Choroid plexus epithelial cell (primary cell): ENCODE data around the gene PHF1.

ENCODE experiments used
- DNase-seq: peaks from one replicate; pipeline ENCODE4 v3.0.0-alpha.2; 2010; ENCODE audit warnings: low read depth
- H3K4me3 ChIP-seq: 2 replicates; pipeline ENCODE4 v1.5.1; 2011; ENCODE audit warnings: low read depth, mild to moderate bottlenecking, control low read depth, low read length, moderate library complexity
- TF ChIP-seq, protein P1 (sequence below): conservative IDR thresholded peaks from 2 replicates; pipeline ENCODE4 v1.5.1; 2011; ENCODE audit warnings: low read depth, mild to moderate bottlenecking, control low read depth, inconsistent platforms, low read length, moderate library complexity

Gene PHF1

DNA sequence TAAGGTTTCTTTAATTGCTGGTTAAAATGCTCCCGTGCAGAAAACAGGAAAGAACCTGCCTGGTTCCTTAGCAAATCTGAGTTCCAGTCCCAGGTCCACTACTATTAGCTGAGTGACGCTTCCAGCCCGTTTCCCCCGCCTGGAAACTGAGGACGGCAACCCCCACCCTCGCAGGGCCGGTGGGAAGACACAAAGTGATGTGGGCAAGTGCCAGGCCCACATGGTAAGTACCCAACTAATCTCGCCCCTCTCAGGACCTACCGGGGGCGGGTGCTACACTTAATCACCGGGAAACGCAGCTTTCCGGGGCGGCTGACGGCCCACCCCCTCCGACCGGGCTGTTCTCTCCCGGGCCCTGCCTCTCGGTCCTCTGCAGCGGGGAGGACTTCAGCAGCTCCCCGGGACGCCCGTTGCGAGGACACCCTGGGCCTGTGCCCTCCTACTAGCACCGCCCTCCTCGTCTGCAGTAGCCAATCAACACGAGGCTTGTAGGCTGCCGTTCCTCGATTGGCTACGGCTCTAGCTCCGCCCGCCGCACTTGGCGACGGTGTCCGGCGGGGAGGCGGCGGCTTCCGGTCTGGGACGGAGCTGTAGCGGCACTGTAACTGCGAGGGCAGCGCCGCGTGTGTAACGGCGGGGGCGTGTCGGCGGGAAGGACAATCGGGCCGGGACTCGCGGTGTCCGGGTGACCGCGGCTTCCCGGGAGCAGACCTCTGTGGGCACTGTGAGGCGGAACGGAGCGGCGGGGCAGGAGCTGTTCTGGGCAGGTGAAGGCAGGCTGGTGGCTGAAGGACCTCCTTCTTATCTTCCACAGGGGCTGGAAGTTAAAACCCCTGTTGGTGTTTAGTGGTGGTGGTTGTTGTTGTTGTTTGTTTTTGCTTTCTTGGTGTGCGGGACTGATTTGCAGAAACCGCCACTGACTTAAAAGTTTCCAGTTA, 43.5 kb downstream of the PHF1 start, which contains the start of gene ZBTB9:
ZBTB9 (plus strand) TSS at position 568 of the 938 bp plus-strand sequence. CDS start 525 bp downstream, outside the sequence.
- H3K4me3 ChIP-seq, result peak within 1 kb of the TSS; percentile 93
- TF ChIP-seq, protein P1, sequence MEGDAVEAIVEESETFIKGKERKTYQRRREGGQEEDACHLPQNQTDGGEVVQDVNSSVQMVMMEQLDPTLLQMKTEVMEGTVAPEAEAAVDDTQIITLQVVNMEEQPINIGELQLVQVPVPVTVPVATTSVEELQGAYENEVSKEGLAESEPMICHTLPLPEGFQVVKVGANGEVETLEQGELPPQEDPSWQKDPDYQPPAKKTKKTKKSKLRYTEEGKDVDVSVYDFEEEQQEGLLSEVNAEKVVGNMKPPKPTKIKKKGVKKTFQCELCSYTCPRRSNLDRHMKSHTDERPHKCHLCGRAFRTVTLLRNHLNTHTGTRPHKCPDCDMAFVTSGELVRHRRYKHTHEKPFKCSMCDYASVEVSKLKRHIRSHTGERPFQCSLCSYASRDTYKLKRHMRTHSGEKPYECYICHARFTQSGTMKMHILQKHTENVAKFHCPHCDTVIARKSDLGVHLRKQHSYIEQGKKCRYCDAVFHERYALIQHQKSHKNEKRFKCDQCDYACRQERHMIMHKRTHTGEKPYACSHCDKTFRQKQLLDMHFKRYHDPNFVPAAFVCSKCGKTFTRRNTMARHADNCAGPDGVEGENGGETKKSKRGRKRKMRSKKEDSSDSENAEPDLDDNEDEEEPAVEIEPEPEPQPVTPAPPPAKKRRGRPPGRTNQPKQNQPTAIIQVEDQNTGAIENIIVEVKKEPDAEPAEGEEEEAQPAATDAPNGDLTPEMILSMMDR, result no peak
- DNase-seq, result peak; percentile 97

DNA sequence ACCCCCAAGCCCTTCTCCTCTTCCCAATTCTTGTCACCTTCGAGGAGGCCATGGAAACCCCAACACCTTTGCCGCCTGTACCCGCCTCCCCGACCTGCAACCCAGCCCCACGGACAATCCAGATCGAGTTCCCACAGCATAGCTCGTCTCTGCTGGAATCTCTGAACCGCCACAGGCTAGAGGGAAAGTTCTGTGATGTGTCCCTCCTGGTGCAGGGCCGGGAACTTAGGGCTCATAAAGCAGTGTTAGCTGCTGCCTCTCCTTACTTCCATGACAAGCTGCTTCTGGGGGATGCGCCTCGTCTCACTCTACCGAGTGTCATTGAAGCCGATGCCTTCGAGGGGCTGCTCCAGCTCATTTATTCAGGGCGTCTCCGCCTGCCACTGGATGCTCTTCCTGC, 44.2 kb downstream of the PHF1 start:
- TF ChIP-seq, protein P1, result no peak
- H3K4me3 ChIP-seq, result peak overlapping the region; percentile 93
- no peak for DNase-seq

DNA sequence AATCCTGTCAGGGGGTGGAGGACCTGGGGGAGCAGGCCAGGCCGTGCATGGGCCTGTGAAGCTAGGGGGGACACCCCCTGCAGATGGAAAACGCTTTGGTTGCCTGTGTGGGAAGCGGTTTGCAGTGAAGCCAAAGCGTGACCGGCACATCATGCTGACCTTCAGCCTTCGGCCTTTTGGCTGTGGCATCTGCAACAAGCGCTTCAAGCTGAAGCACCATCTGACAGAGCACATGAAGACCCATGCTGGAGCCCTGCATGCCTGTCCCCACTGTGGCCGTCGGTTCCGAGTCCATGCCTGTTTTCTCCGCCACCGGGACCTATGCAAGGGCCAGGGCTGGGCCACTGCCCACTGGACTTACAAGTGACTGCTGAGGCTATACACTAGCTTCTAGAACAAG, 45.3 kb downstream of the PHF1 start:
- no peak for DNase-seq
- H3K4me3 ChIP-seq, result no peak overlapping the region
- TF ChIP-seq, protein P1, result no peak

DNA sequence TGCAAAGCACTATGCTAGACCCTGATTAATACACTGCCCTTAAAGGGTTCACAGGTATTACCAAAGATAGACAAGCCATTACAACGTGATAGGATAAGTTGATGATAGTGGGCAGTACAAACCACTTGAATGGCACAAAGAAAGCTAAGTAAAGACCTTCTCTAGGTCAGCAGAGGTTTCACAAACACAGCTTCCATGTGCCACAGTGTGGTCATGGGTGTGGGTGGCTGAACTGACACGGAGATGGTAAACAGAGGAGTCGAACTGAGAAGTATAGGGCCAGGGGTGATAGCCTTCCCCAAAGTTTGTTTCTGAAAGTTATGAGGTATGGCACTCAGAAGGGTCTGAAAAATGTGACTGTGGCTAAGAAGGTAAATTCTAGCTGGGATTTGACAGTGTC, 47.9 kb downstream of the PHF1 start:
- TF ChIP-seq, protein P1, result no peak
- H3K4me3 ChIP-seq, result no peak overlapping the region
- no peak for DNase-seq

DNA sequence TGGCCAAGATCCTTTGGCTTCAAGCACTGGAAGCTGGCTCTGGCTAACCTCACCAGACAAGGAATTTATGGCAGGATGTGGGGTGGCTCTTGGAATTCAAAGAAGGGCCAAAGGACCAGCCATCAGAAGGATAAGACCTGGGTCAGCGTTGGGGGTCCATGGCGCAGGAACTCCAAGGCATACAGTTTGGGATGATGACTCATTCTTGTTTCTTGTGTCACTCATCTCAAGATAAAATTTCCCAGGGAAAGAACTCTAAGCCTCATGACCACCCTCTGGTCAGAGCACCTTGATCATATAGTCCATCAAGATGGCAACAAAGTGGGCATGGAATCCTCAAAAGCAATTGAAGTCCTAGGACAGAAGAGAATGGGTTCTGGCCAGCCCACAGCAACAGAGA, 48.4 kb downstream of the PHF1 start:
- TF ChIP-seq, protein P1, result no peak
- H3K4me3 ChIP-seq, result no peak overlapping the region
- no peak for DNase-seq
